ENCODE measurements around the gene DZIP1. TPM values are rescaled to one million over a fixed set of nuclear protein-coding genes. Genes with fewer than 3 reads are reported as not detected.

The DZIP1 gene
- total RNA-seq, 1 donor from 2014 or later = 0.49 TPM

DNA sequence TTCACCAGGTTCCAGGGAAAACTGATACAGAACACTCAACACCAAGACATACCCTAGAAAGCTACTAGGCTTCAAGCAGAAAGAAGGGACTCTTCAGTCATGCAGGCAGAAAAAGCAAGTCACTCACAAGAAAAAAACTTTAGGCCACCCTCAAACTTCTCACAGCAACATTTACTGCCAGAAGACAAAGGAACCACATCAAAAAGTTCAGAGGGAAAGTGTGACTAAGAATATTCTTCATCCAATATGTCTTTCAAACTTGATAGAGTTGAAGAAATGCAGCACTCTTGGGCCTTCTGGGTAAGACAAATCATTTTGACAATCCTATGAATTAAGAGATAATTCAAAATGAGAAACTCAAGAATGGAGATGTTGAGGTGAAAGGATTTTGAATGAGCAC is 7.7 kb downstream of the DZIP1 start:
- H3K27ac Mint-ChIP-seq = no peak overlapping the region
- H3K4me3 Mint-ChIP-seq = no peak overlapping the region
- no peak for DNase-seq (ENCODE audit: low spot score)
- peaks cover 29% of the 10 kb centered on the region for H3K27me3 Mint-ChIP-seq (ENCODE audit: insufficient read depth)
- H3K4me1 Mint-ChIP-seq (ENCODE audit: low read depth) = peaks cover 14% of the 10 kb centered on the region
- H3K36me3 Mint-ChIP-seq (ENCODE audit: low read depth) = no peaks in the 10 kb centered on the region
- H3K9me3 Mint-ChIP-seq = no peaks in the 10 kb centered on the region
- intact Hi-C loops (cut with micrococcal nuclease) = no loop called here

GRCh38 chr13:95630593-95630992 is 13.9 kb downstream of the DZIP1 start:
- H3K4me3 Mint-ChIP-seq = no peak overlapping the region

GRCh38 chr13:95629071-95629470 is 15.4 kb downstream of the DZIP1 start:
- intact Hi-C loops (cut with micrococcal nuclease) = no loop called here
- no peak for DNase-seq (ENCODE audit: low spot score)
- H3K4me1 Mint-ChIP-seq (ENCODE audit: low read depth) = no peaks in the 10 kb centered on the region
- no peak overlapping the region for H3K4me3 Mint-ChIP-seq
- peaks cover 9% of the 10 kb centered on the region for H3K27me3 Mint-ChIP-seq (ENCODE audit: insufficient read depth)
- H3K27ac Mint-ChIP-seq = no peak overlapping the region
- H3K9me3 Mint-ChIP-seq = no peaks in the 10 kb centered on the region
- no peaks in the 10 kb centered on the region for H3K36me3 Mint-ChIP-seq (ENCODE audit: low read depth)

More at GRCh38 chr13:95630593-95630992, 13.9 kb downstream of the DZIP1 start:
- Mint-ChIP-seq H3K9me3 (no peaks in the 10 kb centered on the region), H3K27me3 (ENCODE audit: insufficient read depth) (peaks cover 9% of the 10 kb centered on the region), H3K4me1 (ENCODE audit: low read depth) (no peaks in the 10 kb centered on the region), H3K27ac (no peak overlapping the region), H3K36me3 (ENCODE audit: low read depth) (no peaks in the 10 kb centered on the region)
- intact Hi-C loops (cut with micrococcal nuclease) = no loop called here
- DNase-seq (ENCODE audit: low spot score) = no peak

GRCh38 chr13:95628488-95628887 is 16.0 kb downstream of the DZIP1 start:
- Mint-ChIP-seq H3K27me3 (ENCODE audit: insufficient read depth) (peaks cover 9% of the 10 kb centered on the region), H3K9me3 (no peaks in the 10 kb centered on the region), H3K27ac (no peak overlapping the region), H3K4me3 (no peak overlapping the region), H3K36me3 (ENCODE audit: low read depth) (no peaks in the 10 kb centered on the region), H3K4me1 (ENCODE audit: low read depth) (no peaks in the 10 kb centered on the region)
- intact Hi-C loops (cut with micrococcal nuclease) = no loop called here
- DNase-seq (ENCODE audit: low spot score) = no peak

- Mint-ChIP-seq H3K27ac (no peak overlapping the region), H3K36me3 (ENCODE audit: low read depth) (no peaks in the 10 kb centered on the region), H3K27me3 (ENCODE audit: insufficient read depth) (peaks cover 5% of the 10 kb centered on the region), H3K4me3 (no peak overlapping the region), H3K4me1 (ENCODE audit: low read depth) (no peaks in the 10 kb centered on the region), H3K9me3 (no peaks in the 10 kb centered on the region)
- intact Hi-C loops (cut with micrococcal nuclease) = no loop called here
- no peak for DNase-seq (ENCODE audit: low spot score)
Measured at GRCh38 chr13:95627590-95627989, 16.9 kb downstream of the DZIP1 start.

DNA sequence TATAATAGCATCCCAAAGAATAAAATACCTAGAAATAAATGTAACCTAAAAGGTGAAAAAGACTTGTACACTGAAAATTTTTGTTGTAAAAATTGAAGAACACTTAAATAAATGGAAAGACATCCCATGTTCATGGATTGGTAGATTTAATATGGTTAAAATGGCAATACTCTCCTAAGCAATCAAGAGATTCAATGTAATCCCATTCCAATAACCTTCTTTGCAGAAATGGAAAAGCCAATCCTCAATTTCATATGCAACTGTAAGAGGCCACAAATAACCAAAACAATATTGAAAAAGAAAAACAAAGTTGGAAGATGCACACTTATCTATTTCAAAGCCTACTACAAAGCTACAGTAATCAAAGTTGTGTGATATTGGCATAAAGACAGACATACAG is 17.7 kb downstream of the DZIP1 start:
- intact Hi-C loops (cut with micrococcal nuclease) = no loop called here
- peaks cover 4% of the 10 kb centered on the region for H3K27me3 Mint-ChIP-seq (ENCODE audit: insufficient read depth)
- no peak overlapping the region for H3K4me3 Mint-ChIP-seq
- no peak for DNase-seq (ENCODE audit: low spot score)
- no peaks in the 10 kb centered on the region for H3K9me3 Mint-ChIP-seq
- no peak overlapping the region for H3K27ac Mint-ChIP-seq
- no peaks in the 10 kb centered on the region for H3K4me1 Mint-ChIP-seq (ENCODE audit: low read depth)
- no peaks in the 10 kb centered on the region for H3K36me3 Mint-ChIP-seq (ENCODE audit: low read depth)

DNA sequence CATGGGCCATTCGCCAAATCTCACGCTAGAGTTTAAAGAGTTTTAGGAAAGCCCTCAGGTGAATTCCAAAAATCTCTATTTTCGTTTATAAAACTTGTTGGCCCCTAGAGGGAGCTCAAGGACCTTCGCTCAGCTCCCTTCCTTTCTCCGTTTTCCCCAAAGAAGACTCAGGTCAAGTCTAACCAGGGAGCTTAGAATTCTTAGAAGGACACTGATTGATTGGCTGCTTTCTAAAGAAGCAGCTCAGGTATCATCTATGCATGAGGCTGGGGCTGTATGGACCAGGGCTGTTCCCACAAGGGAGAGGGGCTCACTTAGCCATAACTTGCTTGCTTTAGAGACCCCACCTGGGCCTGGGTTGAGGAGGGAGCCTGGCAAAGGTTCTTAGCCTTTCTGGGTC is 20.5 kb downstream of the DZIP1 start:
- DNase-seq (ENCODE audit: low spot score) = no peak
- H3K36me3 Mint-ChIP-seq (ENCODE audit: low read depth) = no peaks in the 10 kb centered on the region
- H3K27ac Mint-ChIP-seq = no peak overlapping the region
- H3K4me3 Mint-ChIP-seq = no peak overlapping the region
- no peaks in the 10 kb centered on the region for H3K4me1 Mint-ChIP-seq (ENCODE audit: low read depth)
- no peaks in the 10 kb centered on the region for H3K9me3 Mint-ChIP-seq
- intact Hi-C loops (cut with micrococcal nuclease) = loop anchor here (1.0 kb wide), 2 partner anchors 37 to 210 kb away; no protein-coding TSS in a partner anchor
- H3K27me3 Mint-ChIP-seq (ENCODE audit: insufficient read depth) = peaks cover 6% of the 10 kb centered on the region

- H3K9me3 Mint-ChIP-seq = no peaks in the 10 kb centered on the region
- H3K27me3 Mint-ChIP-seq (ENCODE audit: insufficient read depth) = peaks cover 6% of the 10 kb centered on the region
- DNase-seq (ENCODE audit: low spot score) = no peak
- H3K4me1 Mint-ChIP-seq (ENCODE audit: low read depth) = no peaks in the 10 kb centered on the region
- no peak overlapping the region for H3K4me3 Mint-ChIP-seq
- intact Hi-C loops (cut with micrococcal nuclease) = no loop called here
- H3K36me3 Mint-ChIP-seq (ENCODE audit: low read depth) = no peaks in the 10 kb centered on the region
- H3K27ac Mint-ChIP-seq = no peak overlapping the region
Measured at GRCh38 chr13:95623141-95623540, 21.4 kb downstream of the DZIP1 start.

GRCh38 chr13:95620825-95621498 is 23.5 kb downstream of the DZIP1 start:
- no peak overlapping the region for H3K4me3 Mint-ChIP-seq
- H3K9me3 Mint-ChIP-seq = no peaks in the 10 kb centered on the region
- intact Hi-C loops (cut with micrococcal nuclease) = no loop called here
- H3K4me1 Mint-ChIP-seq (ENCODE audit: low read depth) = no peaks in the 10 kb centered on the region
- no peak for DNase-seq (ENCODE audit: low spot score)
- H3K27ac Mint-ChIP-seq = no peak overlapping the region
- no peaks in the 10 kb centered on the region for H3K36me3 Mint-ChIP-seq (ENCODE audit: low read depth)
- H3K27me3 Mint-ChIP-seq (ENCODE audit: insufficient read depth) = peaks cover 6% of the 10 kb centered on the region

- no peak overlapping the region for H3K27ac Mint-ChIP-seq
Measured at GRCh38 chr13:95620030-95620824, 24.3 kb downstream of the DZIP1 start.

GRCh38 chr13:95615539-95615938 is 29.0 kb downstream of the DZIP1 start:
- Mint-ChIP-seq H3K9me3 (no peaks in the 10 kb centered on the region), H3K4me3 (no peak overlapping the region), H3K27ac (no peak overlapping the region), H3K27me3 (ENCODE audit: insufficient read depth) (peaks cover 4% of the 10 kb centered on the region), H3K36me3 (ENCODE audit: low read depth) (no peaks in the 10 kb centered on the region), H3K4me1 (ENCODE audit: low read depth) (no peaks in the 10 kb centered on the region)
- DNase-seq (ENCODE audit: low spot score) = no peak
- intact Hi-C loops (cut with micrococcal nuclease) = no loop called here

More at GRCh38 chr13:95620030-95620824, 24.3 kb downstream of the DZIP1 start:
- Mint-ChIP-seq H3K27me3 (ENCODE audit: insufficient read depth) (peaks cover 6% of the 10 kb centered on the region), H3K4me1 (ENCODE audit: low read depth) (no peaks in the 10 kb centered on the region), H3K9me3 (no peaks in the 10 kb centered on the region), H3K36me3 (ENCODE audit: low read depth) (no peaks in the 10 kb centered on the region), H3K4me3 (no peak overlapping the region)
- no peak for DNase-seq (ENCODE audit: low spot score)
- intact Hi-C loops (cut with micrococcal nuclease) = no loop called here

GRCh38 chr13:95614641-95615245 is 29.8 kb downstream of the DZIP1 start:
- intact Hi-C loops (cut with micrococcal nuclease) = no loop called here
- no peak overlapping the region for H3K27ac Mint-ChIP-seq
- no peaks in the 10 kb centered on the region for H3K36me3 Mint-ChIP-seq (ENCODE audit: low read depth)
- no peak overlapping the region for H3K4me3 Mint-ChIP-seq
- H3K9me3 Mint-ChIP-seq = no peaks in the 10 kb centered on the region
- H3K4me1 Mint-ChIP-seq (ENCODE audit: low read depth) = no peaks in the 10 kb centered on the region
- no peak for DNase-seq (ENCODE audit: low spot score)
- peaks cover 2% of the 10 kb centered on the region for H3K27me3 Mint-ChIP-seq (ENCODE audit: insufficient read depth)

DNA sequence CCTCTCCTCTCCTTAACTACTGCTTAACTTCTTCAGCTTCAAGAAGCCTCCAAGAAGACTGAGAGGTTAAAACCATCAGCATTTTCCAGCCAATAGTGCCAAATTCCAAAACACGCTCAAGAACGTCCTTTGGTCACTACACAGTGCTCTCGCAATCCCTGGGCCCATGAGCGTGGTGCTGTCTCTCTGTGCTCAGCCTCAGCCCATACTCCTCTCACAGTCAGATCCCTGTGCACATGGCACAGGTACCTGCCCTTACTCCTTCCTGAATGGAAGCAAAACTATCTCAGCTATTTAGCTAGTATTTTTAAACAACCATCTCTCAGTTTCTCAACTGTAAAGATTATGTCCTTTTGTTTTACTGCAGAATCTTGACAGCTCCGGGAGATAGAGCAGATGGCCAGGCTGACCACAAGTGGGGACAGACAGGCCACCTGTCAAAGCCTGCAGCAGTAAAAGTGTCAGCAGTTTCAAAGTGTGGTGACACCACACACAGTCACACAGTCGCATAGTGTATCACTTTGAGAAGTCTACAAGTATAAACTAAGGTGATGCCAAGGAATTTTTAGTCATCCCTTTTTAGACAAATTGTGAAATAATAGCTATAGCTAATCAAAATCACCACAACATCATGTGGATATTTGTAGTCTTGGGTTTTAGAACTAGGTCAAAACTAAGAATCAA is 35.7 kb downstream of the DZIP1 start:
- Mint-ChIP-seq H3K4me1 (ENCODE audit: low read depth) (no peaks in the 10 kb centered on the region), H3K36me3 (ENCODE audit: low read depth) (no peaks in the 10 kb centered on the region), H3K27ac (no peak overlapping the region), H3K9me3 (no peaks in the 10 kb centered on the region), H3K27me3 (ENCODE audit: insufficient read depth) (peaks cover 5% of the 10 kb centered on the region), H3K4me3 (no peak overlapping the region)
- DNase-seq (ENCODE audit: low spot score) = no peak
- intact Hi-C loops (cut with micrococcal nuclease) = no loop called here

Measured in activated T-helper 1 cell treated with anti-CD3 and anti-CD28 coated beads, Interleukin-12 subunit alpha, Interleukin-12 subunit beta, Interleukin-2, Interleukin-4 antibody, amounts not matched to agents 30 ng/mL and 10 ng/mL and 1 ng/mL, durations not matched to agents 14 hours and 24 hours and 36 hours (primary cell).